Glutamatergic neuron (in vitro differentiated cells): Measurements from ENCODE around the gene TFR2. TPM values are rescaled to one million over a fixed set of nuclear protein-coding genes. Genes with fewer than 3 reads are reported as not detected.
A peak's percentile ranks its signal among the peaks of the same experiment; 100 is the strongest.

Experiments used
- DNase-seq: peaks from one replicate; pipeline ENCODE4 v3.0.0; 2022
- H3K27ac Mint-ChIP-seq: one replicate; pipeline ENCODE4 v1.8.0; 2020; ENCODE audit warnings: mild to moderate bottlenecking, mixed read lengths, inconsistent platforms; ENCODE audit not compliant: unreplicated experiment
- H3K27me3 Mint-ChIP-seq: one replicate; pipeline ENCODE4 v1.8.0; 2020; ENCODE audit warnings: mild to moderate bottlenecking, moderate library complexity, mixed read lengths, inconsistent platforms; ENCODE audit not compliant: unreplicated experiment
- H3K36me3 Mint-ChIP-seq: one replicate; pipeline ENCODE4 v1.8.0; 2020; ENCODE audit warnings: mild to moderate bottlenecking, mixed read lengths, inconsistent platforms; ENCODE audit not compliant: unreplicated experiment
- H3K4me1 Mint-ChIP-seq: one replicate; pipeline ENCODE4 v1.8.0; 2020; ENCODE audit warnings: mild to moderate bottlenecking, low read depth, mixed read lengths, inconsistent platforms; ENCODE audit not compliant: unreplicated experiment
- H3K4me3 Mint-ChIP-seq: one replicate; pipeline ENCODE4 v1.8.0; 2020; ENCODE audit warnings: mild to moderate bottlenecking, mixed read lengths, inconsistent platforms; ENCODE audit not compliant: unreplicated experiment
- H3K9me3 Mint-ChIP-seq: one replicate; pipeline ENCODE4 v1.8.0; 2020; ENCODE audit warnings: mild to moderate bottlenecking, moderate library complexity, mixed read lengths, inconsistent platforms; ENCODE audit not compliant: unreplicated experiment
- CTCF ChIP-seq: fragments of 200-600 bp; sonication (generic); IDR thresholded peaks from one replicate; pipeline ENCODE4 v1.5.0; 2021; ENCODE audit not compliant: partially characterized antibody, unreplicated experiment
- total RNA-seq: library from RNA; stranded (reverse); fragmentation: NEBNext Ultra II Directional; extraction: Animal tissue kit (Norgen Biotek cat#: 25700); gene quantifications from one replicate; pipeline ENCODE4 v1.2.1, GENCODE V29; 2021; ENCODE audit not compliant: unreplicated experiment

The TFR2 gene
- total RNA-seq, 1 donor from 2014 or later = 5.1 TPM

- TF ChIP-seq CTCF = no peak
- Mint-ChIP-seq H3K9me3 (peaks cover under 1% of the 10 kb centered on the region), H3K27ac (no peak overlapping the region), H3K36me3 (peaks cover 5% of the 10 kb centered on the region), H3K27me3 (peaks cover 8% of the 10 kb centered on the region), H3K4me1 (no peaks in the 10 kb centered on the region), H3K4me3 (no peak overlapping the region)
- no peak for DNase-seq
These were observed 20.5 kb downstream of the TFR2 start for GRCh38 chr7:100620804-100621203.

- Mint-ChIP-seq H3K27me3 (peaks cover 3% of the 10 kb centered on the region), H3K9me3 (no peaks in the 10 kb centered on the region), H3K4me3 (no peak overlapping the region), H3K27ac (no peak overlapping the region), H3K4me1 (no peaks in the 10 kb centered on the region), H3K36me3 (peaks cover 5% of the 10 kb centered on the region)
- no peak for TF ChIP-seq CTCF
- no peak for DNase-seq
These were observed 21.1 kb downstream of the TFR2 start for GRCh38 chr7:100620239-100620638.

- TF ChIP-seq CTCF = no peak
- H3K4me3 Mint-ChIP-seq = no peak overlapping the region
- H3K27ac Mint-ChIP-seq = no peak overlapping the region
- peaks cover 2% of the 10 kb centered on the region for H3K27me3 Mint-ChIP-seq
- no peaks in the 10 kb centered on the region for H3K36me3 Mint-ChIP-seq
- DNase-seq = no peak
- H3K9me3 Mint-ChIP-seq = peaks cover 5% of the 10 kb centered on the region
- H3K4me1 Mint-ChIP-seq = peaks cover 5% of the 10 kb centered on the region
These were observed 27.0 kb downstream of the TFR2 start for GRCh38 chr7:100614308-100614861.

GRCh38 chr7:100613412-100614175 lies 27.8 kb downstream of the TFR2 start:
- peak overlapping the region; percentile 86 for H3K4me3 Mint-ChIP-seq
- DNase-seq = no peak
- peaks cover 5% of the 10 kb centered on the region for H3K9me3 Mint-ChIP-seq
- no peak for TF ChIP-seq CTCF
- H3K36me3 Mint-ChIP-seq = no peaks in the 10 kb centered on the region
- H3K27ac Mint-ChIP-seq = peak overlapping the region; percentile 10
- H3K4me1 Mint-ChIP-seq = peaks cover 5% of the 10 kb centered on the region
- H3K27me3 Mint-ChIP-seq = peaks cover 2% of the 10 kb centered on the region

- DNase-seq = peak; percentile 39
- no peak for TF ChIP-seq CTCF
- Mint-ChIP-seq H3K27ac (peak overlapping the region; percentile 12), H3K4me3 (peak overlapping the region; percentile 97), H3K27me3 (peaks cover 2% of the 10 kb centered on the region), H3K9me3 (peaks cover 5% of the 10 kb centered on the region), H3K4me1 (peaks cover 5% of the 10 kb centered on the region), H3K36me3 (no peaks in the 10 kb centered on the region)
These were observed 28.5 kb downstream of the TFR2 start for GRCh38 chr7:100612730-100613390.
